Stimulated activated CD8-positive, alpha-beta memory T cell treated with anti-CD3 and anti-CD28 coated beads, Interleukin-15, amount 100 ng/mL, for 4 hours (primary cell): ENCODE results near the gene COX5A.
"Not testable (repeated sequence)": the region's sequence is repeated elsewhere in the genome, so short reads cannot be mapped to it uniquely, and the experiment has no call there.

Experiments
- DNase-seq, 2 donors: peaks; one replicate each; pipeline ENCODE4 v3.0.0-alpha.2; 2020; ENCODE audit warnings: low read depth in 2 of 2

The COX5A gene

GRCh38 chr15:74902295-74903075 lies 35.4 kb downstream of the COX5A start:
- no peak for DNase-seq

GRCh38 chr15:74901612-74902063 lies 36.2 kb downstream of the COX5A start:
- peak; percentile 22 to 27 for DNase-seq

GRCh38 chr15:74897300-74897701 lies 40.6 kb downstream of the COX5A start:
- no peak for DNase-seq

- DNase-seq: no peak
Measured at GRCh38 chr15:74896316-74896715, 41.6 kb downstream of the COX5A start.

GRCh38 chr15:74895830-74896229 lies 42.0 kb downstream of the COX5A start:
- DNase-seq: no peak

- DNase-seq: not testable (repeated sequence)
Measured at GRCh38 chr15:74894383-74894782, 43.5 kb downstream of the COX5A start.

- DNase-seq: no peak
Measured at GRCh38 chr15:74893627-74894026, 44.2 kb downstream of the COX5A start.

- DNase-seq: no peak
Measured at GRCh38 chr15:74892931-74893330, 44.9 kb downstream of the COX5A start.

- DNase-seq: no peak
Measured at GRCh38 chr15:74892313-74892712, 45.6 kb downstream of the COX5A start.

GRCh38 chr15:74891469-74891868 lies 46.4 kb downstream of the COX5A start:
- no peak for DNase-seq

- no peak for DNase-seq
Measured at GRCh38 chr15:74890665-74890960, 47.3 kb downstream of the COX5A start.

- peak; percentile 71 to 72 for DNase-seq
Measured at GRCh38 chr15:74889883-74890664, 47.8 kb downstream of the COX5A start, which contains the start of gene MPI. TSS of gene MPI (plus strand) at chr15:74890042. CDS start at chr15:74890074, 32 bp downstream.

GRCh38 chr15:74889390-74889882 lies 48.4 kb downstream of the COX5A start:
- no peak for DNase-seq

GRCh38 chr15:74888716-74889115 lies 49.2 kb downstream of the COX5A start:
- no peak for DNase-seq

GRCh38 chr15:74887537-74888193 lies 50.2 kb downstream of the COX5A start:
- not testable (repeated sequence) for DNase-seq

- no peak for DNase-seq
Measured at GRCh38 chr15:74885461-74885860, 52.4 kb downstream of the COX5A start.

GRCh38 chr15:74884428-74885223 lies 53.2 kb downstream of the COX5A start:
- no peak for DNase-seq

GRCh38 chr15:74882528-74882927 lies 55.3 kb downstream of the COX5A start:
- DNase-seq: no peak

GRCh38 chr15:74878273-74878672 lies 59.6 kb downstream of the COX5A start:
- no peak for DNase-seq

GRCh38 chr15:74873756-74874424 lies 64.0 kb downstream of the COX5A start:
- DNase-seq: no peak
